ENCODE results near the gene CPEB2.

GRCh38 chr4:15089979-15090378 lies 87.7 kb downstream of the CPEB2 start:
- TF ChIP-seq, protein P1, sequence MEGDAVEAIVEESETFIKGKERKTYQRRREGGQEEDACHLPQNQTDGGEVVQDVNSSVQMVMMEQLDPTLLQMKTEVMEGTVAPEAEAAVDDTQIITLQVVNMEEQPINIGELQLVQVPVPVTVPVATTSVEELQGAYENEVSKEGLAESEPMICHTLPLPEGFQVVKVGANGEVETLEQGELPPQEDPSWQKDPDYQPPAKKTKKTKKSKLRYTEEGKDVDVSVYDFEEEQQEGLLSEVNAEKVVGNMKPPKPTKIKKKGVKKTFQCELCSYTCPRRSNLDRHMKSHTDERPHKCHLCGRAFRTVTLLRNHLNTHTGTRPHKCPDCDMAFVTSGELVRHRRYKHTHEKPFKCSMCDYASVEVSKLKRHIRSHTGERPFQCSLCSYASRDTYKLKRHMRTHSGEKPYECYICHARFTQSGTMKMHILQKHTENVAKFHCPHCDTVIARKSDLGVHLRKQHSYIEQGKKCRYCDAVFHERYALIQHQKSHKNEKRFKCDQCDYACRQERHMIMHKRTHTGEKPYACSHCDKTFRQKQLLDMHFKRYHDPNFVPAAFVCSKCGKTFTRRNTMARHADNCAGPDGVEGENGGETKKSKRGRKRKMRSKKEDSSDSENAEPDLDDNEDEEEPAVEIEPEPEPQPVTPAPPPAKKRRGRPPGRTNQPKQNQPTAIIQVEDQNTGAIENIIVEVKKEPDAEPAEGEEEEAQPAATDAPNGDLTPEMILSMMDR (IDR thresholded peaks at IDR 0.05), result no peak
- TF ChIP-seq POLR2AphosphoS5 (IDR thresholded peaks at IDR 0.05), result no peak
- no peak for TF ChIP-seq POLR2A (IDR thresholded peaks at IDR 0.05)
- TF ChIP-seq EP300 (IDR thresholded peaks at IDR 0.05; ENCODE audit: low read depth), result no peak

Data from transverse colon (tissue), 4 donors.